Body of pancreas (tissue), 4 donors: ENCODE results near the gene C5AR1.

Experiments used
- CTCF ChIP-seq, 7 experiments: fragments of 450-650 bp in 4 of 7; fragments of 200-600 bp in 3 of 7; sonication (generic) in 3 of 7; IDR thresholded peaks; one replicate each; pipeline ENCODE4 v1.5.1; 2016 to 2019; ENCODE audit warnings: antibody characterized with exemption in 7 of 7
- POLR2A ChIP-seq, 3 donors: fragments of 450-650 bp; IDR thresholded peaks; one replicate each; pipeline ENCODE4 v1.6.1; 2016; ENCODE audit warnings: antibody characterized with exemption in 3 of 3, mild to moderate bottlenecking in 2 of 3

- TF ChIP-seq CTCF (IDR thresholded peaks at IDR 0.05) (no peak), POLR2A (IDR thresholded peaks at IDR 0.05) (no peak)
These were observed 52.7 kb downstream of the C5AR1 start for GRCh38 chr19:47362321-47362720.
